K562 (cell line): Measurements from ENCODE around the gene FLAD1. TPM values are rescaled to one million over a fixed set of nuclear protein-coding genes. Genes with fewer than 3 reads are reported as not detected.

Experiments
- ARID3A ChIP-seq: IDR thresholded peaks from 2 replicates; pipeline ENCODE4 v1.6.1; 2012; ENCODE audit warnings: low read depth, low read length, improper control_type of control experiment, borderline replicate concordance
- CTBP1 ChIP-seq: fragments of 450-650 bp; IDR thresholded peaks from 2 replicates; pipeline ENCODE4 v1.6.1; 2016; ENCODE audit warnings: borderline replicate concordance
- FOS ChIP-seq: IDR thresholded peaks from 3 replicates; pipeline ENCODE4 v1.6.1; 2011; ENCODE audit not compliant: insufficient read length; ENCODE audit errors: extremely low read depth
- FOXJ2 ChIP-seq: fragments of 200-800 bp; sonication (Bioruptor generic); IDR thresholded peaks from 2 replicates; pipeline ENCODE4 v1.6.1; 2016; ENCODE audit warnings: missing genetic modification characterization, missing compliant biosample characterization
- ILF3 ChIP-seq: fragments of 450-650 bp; IDR thresholded peaks from 2 replicates; pipeline ENCODE4 v1.6.1; 2018; ENCODE audit warnings: antibody characterized with exemption, mild to moderate bottlenecking, moderate library complexity, borderline replicate concordance
- KLF13 ChIP-seq: fragments of 450-650 bp; IDR thresholded peaks from 2 replicates; pipeline ENCODE4 v1.6.1; 2016; ENCODE audit warnings: missing genetic modification characterization, low read depth, mild to moderate bottlenecking, missing compliant biosample characterization, moderate library complexity, borderline replicate concordance
- MYC ChIP-seq, 2 experiments: fragments of 250-450 bp in 1 of 2; sonication (Bioruptor Pico) in 1 of 2; IDR thresholded peaks; 2 replicates each; pipeline versions ENCODE4 v1.5.1 to v1.6.1; 2012 to 2021; ENCODE audit warnings: low read depth in 2 of 2, borderline replicate concordance in 1 of 2, improper control_type of control experiment in 1 of 2, low read length in 1 of 2, mild to moderate bottlenecking in 1 of 2, moderate library complexity in 1 of 2
- NELFE ChIP-seq: IDR thresholded peaks from 2 replicates; pipeline ENCODE4 v1.6.1; 2011; ENCODE audit warnings: mild to moderate bottlenecking; ENCODE audit not compliant: insufficient read depth, insufficient read length
- NFIX ChIP-seq: fragments of 250-450 bp; sonication (Bioruptor Pico); IDR thresholded peaks from 2 replicates; pipeline ENCODE4 v1.4.0; 2020; ENCODE audit warnings: low read depth, mild to moderate bottlenecking, moderate library complexity
- NR1H2 ChIP-seq: sonication (generic); formaldehyde crosslinking; IDR thresholded peaks from 2 replicates; pipeline ENCODE4 v1.4.0; 2020; ENCODE audit warnings: mild to moderate bottlenecking, missing genetic modification reagents
- NR2C1 ChIP-seq, 2 experiments: fragments of 450-650 bp; IDR thresholded peaks; 2 replicates each; pipeline ENCODE4 v1.6.1; 2017; ENCODE audit warnings: mild to moderate bottlenecking in 2 of 2, antibody characterized with exemption in 1 of 2, inconsistent platforms in 1 of 2, missing compliant biosample characterization in 1 of 2, missing genetic modification characterization in 1 of 2
- RBM22 ChIP-seq: fragments of 200-400 bp; formaldehyde crosslinking; IDR thresholded peaks from 2 replicates; pipeline ENCODE4 v1.6.1; 2018; ENCODE audit warnings: low read length, low read depth; ENCODE audit not compliant: poor library complexity, severe bottlenecking
- SETDB1 ChIP-seq: IDR thresholded peaks from one replicate; pipeline ENCODE4 v1.6.1; 2012; ENCODE audit warnings: low read length, control low read depth, inconsistent platforms
- SRSF3 ChIP-seq: fragments of 200-400 bp; formaldehyde crosslinking; IDR thresholded peaks from 2 replicates; pipeline ENCODE4 v1.6.1; 2016; ENCODE audit warnings: mild to moderate bottlenecking, low read length, moderate library complexity; ENCODE audit not compliant: insufficient read depth
- TFAP4 ChIP-seq: sonication (generic); formaldehyde crosslinking; IDR thresholded peaks from 2 replicates; pipeline ENCODE4 v1.8.0; 2022; ENCODE audit warnings: missing genetic modification reagents, mild to moderate bottlenecking, moderate library complexity, borderline replicate concordance
- ZNF197 ChIP-seq: fragments of 200-800 bp; sonication (Bioruptor generic); IDR thresholded peaks from 2 replicates; pipeline ENCODE4 v1.6.1; 2016; ENCODE audit warnings: low read depth, missing genetic modification characterization, missing compliant biosample characterization
- ZNF408 ChIP-seq: fragments of 250-450 bp; sonication (Bioruptor Pico); IDR thresholded peaks from 2 replicates; pipeline ENCODE4 v1.4.0; 2020; ENCODE audit warnings: low read depth, mild to moderate bottlenecking, moderate library complexity
- ZNF589 ChIP-seq: fragments of 200-800 bp; sonication (Bioruptor generic); IDR thresholded peaks from 2 replicates; pipeline ENCODE4 v1.6.1; 2016; ENCODE audit warnings: low read depth, missing genetic modification characterization, missing compliant biosample characterization
- ZNF639 ChIP-seq, 2 experiments: fragments of 200-800 bp in 1 of 2; sonication (Bioruptor generic) in 1 of 2; sonication (generic) in 1 of 2; formaldehyde crosslinking in 1 of 2; IDR thresholded peaks in 1 of 2; conservative IDR thresholded peaks in 1 of 2; 2 replicates each; pipeline versions ENCODE4 v1.5.0 to v1.6.1; 2016 to 2020; ENCODE audit warnings: missing compliant biosample characterization in 1 of 2, missing genetic modification characterization in 1 of 2, missing genetic modification reagents in 1 of 2
- ZNF75A ChIP-seq: fragments of 450-650 bp; formaldehyde crosslinking; IDR thresholded peaks from 2 replicates; pipeline ENCODE4 v1.4.0; 2020; ENCODE audit warnings: mild to moderate bottlenecking
- polyA plus RNA-seq, 8 experiments: library from polyadenylated mRNA; depleted of rRNA in 4 of 8; stranded (reverse) in 5 of 8; unstranded in 3 of 8; fragments of >200 nt; fragmentation: Nextera tagmentation in 2 of 8; fragmentation: Illumina TruSeq in 1 of 8; extraction: Ambion mirVana in 2 of 8; extraction: Trizol in 1 of 8; gene quantifications; 2 replicates each; pipeline versions ENCODE4 v1.2.1 to v1.2.3, GENCODE V29; 2011 to 2014; ENCODE audit warnings: inconsistent platforms in 1 of 8, missing spikeins in 1 of 8
- total RNA-seq, 7 experiments: library from RNA; depleted of rRNA in 6 of 7; stranded (reverse); fragments of >200 nt in 6 of 7; fragmentation: Illumina TruSeq in 2 of 7; extraction: Trizol in 2 of 7; gene quantifications; 2 replicates each; pipeline versions ENCODE4 v1.2.1 to v1.2.3, GENCODE V29; 2011 to 2021; ENCODE audit warnings: low replicate concordance in 1 of 7

The FLAD1 gene
- total and polyA plus RNA-seq, 9 of the 15 experiments (the other 6 are each of a cell fraction or from before 2014, with no cell fraction given): 24.9 to 85.8 (median 67.0) TPM

- TF ChIP-seq CTBP1: peak; percentile 93
- TF ChIP-seq ILF3: peak; percentile 94; the same call in 1 of the 2 replicates
- TF ChIP-seq NFIX (CRISPR knock-in tag): no peak
- no peak for TF ChIP-seq FOS
- TF ChIP-seq SETDB1: no peak
- no peak for TF ChIP-seq ZNF197 (CRISPR knock-in tag)
- TF ChIP-seq FOXJ2 (tag): peak; percentile 72
- TF ChIP-seq NELFE: no peak
- peak; percentile 23; the same call in 1 of the 2 replicates for TF ChIP-seq ZNF75A (CRISPR knock-in tag)
- no peak; the same call in 1 of the 2 replicates for TF ChIP-seq ARID3A
- peak; percentile 39 for TF ChIP-seq KLF13 (tag)
- no peak for TF ChIP-seq SRSF3
- peak; percentile 58; the same call in 1 of the 2 replicates for TF ChIP-seq MYC (IDR thresholded peaks at IDR 0.05; ENCODE audit: low read depth, low read length)
- peak; percentile 39; the same call in 1 of the 2 replicates for TF ChIP-seq MYC (CRISPR knock-in tag; IDR thresholded peaks at IDR 0.05; ENCODE audit: borderline replicate concordance, low read depth)
- TF ChIP-seq NR2C1 (IDR thresholded peaks at IDR 0.05): no peak
- TF ChIP-seq NR2C1 (tag; IDR thresholded peaks at IDR 0.05): no peak
- TF ChIP-seq ZNF408 (CRISPR knock-in tag): no peak
- peak; percentile 78 for TF ChIP-seq TFAP4 (CRISPR knock-in tag)
- peak; percentile 89; the same call in 1 of the 2 replicates for TF ChIP-seq NR1H2
- peak in 1 of 2 experiments; percentile 96; a peak in 2 of 4 replicates for TF ChIP-seq ZNF639 (CRISPR knock-in tag; conservative IDR thresholded peaks at IDR 0.05 in 1 of 2, IDR thresholded peaks at IDR 0.05 in 1 of 2)
- peak; percentile 88 for TF ChIP-seq RBM22
- TF ChIP-seq ZNF589 (CRISPR knock-in tag): no peak
Measured at GRCh38 chr1:154961207-154962155, 21.7 kb upstream of the FLAD1 start, which contains the start of gene PYGO2 (continued).
